HG03565 (cell line): ENCODE results near the gene JAM3.

Experiments used
- ATAC-seq: cut with Tn5 transposase; IDR thresholded peaks from one replicate; pipeline ENCODE4 v1.9.1; 2021; ENCODE audit warnings: mild to moderate bottlenecking, moderate library complexity; ENCODE audit not compliant: unreplicated experiment

Gene JAM3

GRCh38 chr11:134142536-134142935 is 73.7 kb downstream of the JAM3 start:
- no peak for ATAC-seq

- no peak for ATAC-seq
These were observed 74.9 kb downstream of the JAM3 start for GRCh38 chr11:134143801-134144200.

- no peak for ATAC-seq
These were observed 75.9 kb downstream of the JAM3 start for GRCh38 chr11:134144744-134145143.

GRCh38 chr11:134145715-134146114 is 76.8 kb downstream of the JAM3 start:
- ATAC-seq: no peak

GRCh38 chr11:134146598-134146997 is 77.7 kb downstream of the JAM3 start:
- ATAC-seq: no peak

GRCh38 chr11:134149371-134149770 is 80.5 kb downstream of the JAM3 start:
- ATAC-seq: no peak

- no peak for ATAC-seq
These were observed 81.5 kb downstream of the JAM3 start for GRCh38 chr11:134150195-134150903.

GRCh38 chr11:134151083-134151747 is 82.3 kb downstream of the JAM3 start:
- ATAC-seq: no peak

GRCh38 chr11:134152696-134153095 is 83.8 kb downstream of the JAM3 start:
- ATAC-seq: no peak

- ATAC-seq: no peak
These were observed 84.5 kb downstream of the JAM3 start for GRCh38 chr11:134153147-134153905.

GRCh38 chr11:134154441-134154840 is 85.6 kb downstream of the JAM3 start:
- ATAC-seq: no peak

- ATAC-seq: no peak
These were observed 86.6 kb downstream of the JAM3 start for GRCh38 chr11:134155456-134155855.

GRCh38 chr11:134155946-134156865 is 87.3 kb downstream of the JAM3 start:
- ATAC-seq: no peak

- no peak for ATAC-seq
These were observed 88.6 kb downstream of the JAM3 start for GRCh38 chr11:134157451-134157850.

GRCh38 chr11:134158023-134158422 is 89.2 kb downstream of the JAM3 start:
- ATAC-seq: no peak

- no peak for ATAC-seq
These were observed 90.8 kb downstream of the JAM3 start for GRCh38 chr11:134159652-134160051.

- no peak for ATAC-seq
These were observed 95.9 kb downstream of the JAM3 start for GRCh38 chr11:134164490-134165370.

GRCh38 chr11:134170177-134170918 is 101.5 kb downstream of the JAM3 start:
- no peak for ATAC-seq

GRCh38 chr11:134170919-134171281 is 102.0 kb downstream of the JAM3 start:
- no peak for ATAC-seq
